ENCODE data around the gene PRKCE. TPM values are rescaled to one million over a fixed set of nuclear protein-coding genes. Genes with fewer than 3 reads are reported as not detected.

PRKCE gene
- total RNA-seq, 1 donor from 2014 or later = 24.2 TPM

DNA sequence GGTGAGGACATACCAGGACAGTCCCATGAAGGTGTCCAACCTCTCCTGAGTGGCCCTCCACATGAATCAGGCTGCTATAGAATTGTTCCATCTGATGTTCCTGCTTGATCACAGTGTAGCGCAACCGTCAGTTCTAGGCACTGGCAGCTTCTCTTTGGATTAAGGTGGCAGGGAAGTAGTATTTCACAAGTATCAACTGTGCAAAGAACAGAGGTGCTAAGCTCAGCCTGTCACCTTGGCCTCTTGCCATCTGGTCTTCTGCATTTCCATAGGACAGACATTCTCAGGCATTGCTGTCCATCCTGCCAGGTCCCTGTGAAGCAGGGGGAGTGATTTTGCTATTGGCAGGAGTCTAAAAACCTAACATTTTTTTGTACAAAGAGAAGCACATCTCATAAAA lies 463.5 kb downstream of the PRKCE start:
- no peaks in the 10 kb centered on the region for H3K36me3 Mint-ChIP-seq (ENCODE audit: low read depth, unreplicated experiment)
- peaks cover 15% of the 10 kb centered on the region for H3K4me1 Mint-ChIP-seq (ENCODE audit: unreplicated experiment)
- H3K27me3 Mint-ChIP-seq (ENCODE audit: unreplicated experiment) = no peaks in the 10 kb centered on the region
- H3K9me3 Mint-ChIP-seq (ENCODE audit: unreplicated experiment) = no peaks in the 10 kb centered on the region
- TF ChIP-seq, protein P1, sequence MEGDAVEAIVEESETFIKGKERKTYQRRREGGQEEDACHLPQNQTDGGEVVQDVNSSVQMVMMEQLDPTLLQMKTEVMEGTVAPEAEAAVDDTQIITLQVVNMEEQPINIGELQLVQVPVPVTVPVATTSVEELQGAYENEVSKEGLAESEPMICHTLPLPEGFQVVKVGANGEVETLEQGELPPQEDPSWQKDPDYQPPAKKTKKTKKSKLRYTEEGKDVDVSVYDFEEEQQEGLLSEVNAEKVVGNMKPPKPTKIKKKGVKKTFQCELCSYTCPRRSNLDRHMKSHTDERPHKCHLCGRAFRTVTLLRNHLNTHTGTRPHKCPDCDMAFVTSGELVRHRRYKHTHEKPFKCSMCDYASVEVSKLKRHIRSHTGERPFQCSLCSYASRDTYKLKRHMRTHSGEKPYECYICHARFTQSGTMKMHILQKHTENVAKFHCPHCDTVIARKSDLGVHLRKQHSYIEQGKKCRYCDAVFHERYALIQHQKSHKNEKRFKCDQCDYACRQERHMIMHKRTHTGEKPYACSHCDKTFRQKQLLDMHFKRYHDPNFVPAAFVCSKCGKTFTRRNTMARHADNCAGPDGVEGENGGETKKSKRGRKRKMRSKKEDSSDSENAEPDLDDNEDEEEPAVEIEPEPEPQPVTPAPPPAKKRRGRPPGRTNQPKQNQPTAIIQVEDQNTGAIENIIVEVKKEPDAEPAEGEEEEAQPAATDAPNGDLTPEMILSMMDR (IDR thresholded peaks at IDR 0.05; ENCODE audit: unreplicated experiment) = no peak
- no peak for DNase-seq (ENCODE audit: low spot score)
- H3K27ac Mint-ChIP-seq (ENCODE audit: unreplicated experiment) = no peak overlapping the region
- no peak overlapping the region for H3K4me3 Mint-ChIP-seq (ENCODE audit: unreplicated experiment)

- H3K27ac Mint-ChIP-seq (ENCODE audit: unreplicated experiment) = no peak overlapping the region
- DNase-seq (ENCODE audit: low spot score) = no peak
Observed at GRCh38 chr2:46116150-46116549, 464.7 kb downstream of the PRKCE start.

GRCh38 chr2:46116553-46116991 lies 465.1 kb downstream of the PRKCE start:
- Mint-ChIP-seq H3K9me3 (ENCODE audit: unreplicated experiment) (no peaks in the 10 kb centered on the region), H3K36me3 (ENCODE audit: low read depth, unreplicated experiment) (no peaks in the 10 kb centered on the region), H3K27me3 (ENCODE audit: unreplicated experiment) (no peaks in the 10 kb centered on the region), H3K4me3 (ENCODE audit: unreplicated experiment) (no peak overlapping the region), H3K27ac (ENCODE audit: unreplicated experiment) (no peak overlapping the region), H3K4me1 (ENCODE audit: unreplicated experiment) (peaks cover 28% of the 10 kb centered on the region)
- TF ChIP-seq, protein P1 (IDR thresholded peaks at IDR 0.05; ENCODE audit: unreplicated experiment) = no peak
- no peak for DNase-seq (ENCODE audit: low spot score)

More at GRCh38 chr2:46116150-46116549, 464.7 kb downstream of the PRKCE start:
- H3K9me3 Mint-ChIP-seq (ENCODE audit: unreplicated experiment) = no peaks in the 10 kb centered on the region
- peaks cover 24% of the 10 kb centered on the region for H3K4me1 Mint-ChIP-seq (ENCODE audit: unreplicated experiment)
- TF ChIP-seq, protein P1 (IDR thresholded peaks at IDR 0.05; ENCODE audit: unreplicated experiment) = no peak
- H3K36me3 Mint-ChIP-seq (ENCODE audit: low read depth, unreplicated experiment) = no peaks in the 10 kb centered on the region
- H3K27me3 Mint-ChIP-seq (ENCODE audit: unreplicated experiment) = no peaks in the 10 kb centered on the region
- H3K4me3 Mint-ChIP-seq (ENCODE audit: unreplicated experiment) = no peak overlapping the region

GRCh38 chr2:46117379-46117778 lies 465.9 kb downstream of the PRKCE start:
- H3K4me1 Mint-ChIP-seq (ENCODE audit: unreplicated experiment) = peaks cover 31% of the 10 kb centered on the region
- no peak overlapping the region for H3K27ac Mint-ChIP-seq (ENCODE audit: unreplicated experiment)
- TF ChIP-seq, protein P1 (IDR thresholded peaks at IDR 0.05; ENCODE audit: unreplicated experiment) = no peak
- no peak overlapping the region for H3K4me3 Mint-ChIP-seq (ENCODE audit: unreplicated experiment)
- DNase-seq (ENCODE audit: low spot score) = no peak
- no peaks in the 10 kb centered on the region for H3K36me3 Mint-ChIP-seq (ENCODE audit: low read depth, unreplicated experiment)
- no peaks in the 10 kb centered on the region for H3K9me3 Mint-ChIP-seq (ENCODE audit: unreplicated experiment)
- H3K27me3 Mint-ChIP-seq (ENCODE audit: unreplicated experiment) = no peaks in the 10 kb centered on the region

GRCh38 chr2:46117994-46118393 lies 466.5 kb downstream of the PRKCE start:
- Mint-ChIP-seq H3K36me3 (ENCODE audit: low read depth, unreplicated experiment) (no peaks in the 10 kb centered on the region), H3K27ac (ENCODE audit: unreplicated experiment) (no peak overlapping the region), H3K4me1 (ENCODE audit: unreplicated experiment) (peaks cover 36% of the 10 kb centered on the region), H3K9me3 (ENCODE audit: unreplicated experiment) (no peaks in the 10 kb centered on the region), H3K4me3 (ENCODE audit: unreplicated experiment) (no peak overlapping the region), H3K27me3 (ENCODE audit: unreplicated experiment) (no peaks in the 10 kb centered on the region)
- TF ChIP-seq, protein P1 (IDR thresholded peaks at IDR 0.05; ENCODE audit: unreplicated experiment) = no peak
- no peak for DNase-seq (ENCODE audit: low spot score)

Measured in endothelial cell (in vitro differentiated cells).